HG02763 (cell line): ENCODE data around the gene F5.

Experiments
- ATAC-seq: cut with Tn5 transposase; IDR thresholded peaks from one replicate; pipeline ENCODE4 v1.9.1; 2021; ENCODE audit warnings: mild to moderate bottlenecking, moderate library complexity; ENCODE audit not compliant: unreplicated experiment

Gene F5

DNA sequence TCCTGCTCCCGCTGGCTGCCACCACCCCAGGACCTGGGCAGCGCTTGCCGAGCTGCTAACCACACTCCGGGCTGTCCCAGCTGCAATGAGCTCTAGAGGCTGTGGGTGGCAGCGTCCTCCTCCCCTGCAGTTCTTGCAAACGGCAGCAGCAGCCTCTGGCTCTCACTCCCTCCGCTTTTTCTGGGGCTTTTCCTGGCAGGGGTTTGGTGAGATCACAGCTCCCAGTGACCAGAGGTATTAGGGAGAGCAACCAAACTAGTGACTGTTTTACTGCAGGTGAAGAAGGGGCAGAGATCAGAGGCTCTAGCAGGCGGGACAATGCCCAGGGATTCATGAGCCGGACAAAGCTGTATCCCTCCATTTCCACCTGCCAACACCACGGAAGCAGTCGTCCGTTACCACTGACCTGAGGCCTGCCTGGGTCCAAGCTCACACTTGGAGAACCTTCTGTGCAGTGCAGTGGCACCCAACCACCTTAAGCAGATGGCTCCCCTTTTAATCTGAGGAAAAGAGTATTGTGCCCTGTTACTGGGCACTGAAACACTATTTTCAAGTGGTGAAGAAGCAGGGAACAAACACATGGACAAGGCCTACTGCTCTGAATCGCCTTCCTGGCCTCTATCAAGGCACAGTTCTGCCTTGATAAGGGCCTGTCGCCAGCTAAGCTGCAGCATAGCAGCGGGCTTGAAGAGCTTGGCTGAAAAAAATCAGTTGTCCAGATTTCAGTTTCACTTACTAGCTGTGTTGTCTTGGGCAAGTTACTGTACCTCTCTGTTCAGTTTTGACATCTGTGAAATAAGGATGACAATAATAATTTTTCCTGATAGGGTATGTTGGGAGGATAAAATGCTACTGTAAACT, at the start of gene F5:
Gene F5, minus strand, starts transcription at position 87 of the 861 bp plus-strand sequence. CDS start 95 bp downstream, outside the sequence.
- no peak for ATAC-seq

DNA sequence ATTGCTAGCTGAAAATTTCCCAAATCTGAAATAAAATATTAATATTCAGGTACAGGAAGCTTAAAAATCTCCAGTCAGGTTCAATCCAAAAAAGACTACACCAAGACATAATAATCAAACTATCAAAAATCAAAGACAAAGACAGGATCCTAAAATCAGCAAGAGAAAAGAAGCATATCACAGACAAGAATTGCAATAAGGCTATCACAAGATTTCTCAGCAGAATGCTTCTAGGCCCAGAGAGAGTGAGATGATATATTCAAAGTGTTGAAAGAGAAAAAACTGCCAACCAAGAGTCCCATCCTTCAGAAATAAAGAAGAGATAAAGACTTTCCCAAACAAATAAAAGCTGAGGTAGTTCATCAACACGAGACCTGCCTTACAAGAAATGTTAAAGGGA, 48.6 kb upstream of the F5 start:
- no peak for ATAC-seq

DNA sequence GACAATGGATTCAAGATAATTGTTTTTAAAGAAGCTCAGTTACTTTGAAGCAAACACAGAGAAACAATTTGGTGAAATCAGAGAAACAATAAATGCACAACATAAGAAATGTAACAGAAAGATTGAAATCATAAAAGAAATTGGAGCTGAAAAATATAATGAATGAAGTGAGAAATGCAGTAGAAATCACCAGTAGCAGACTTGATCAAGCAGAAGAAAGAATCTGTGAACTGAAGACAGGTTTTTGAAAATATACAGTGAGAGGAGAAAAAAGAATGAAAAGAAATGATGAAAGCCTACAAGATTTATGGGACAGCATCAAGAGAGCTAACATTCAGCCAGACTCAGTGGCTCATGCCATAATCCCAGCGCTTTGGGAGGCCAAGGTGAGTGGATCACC, 47.9 kb upstream of the F5 start:
- no peak for ATAC-seq

DNA sequence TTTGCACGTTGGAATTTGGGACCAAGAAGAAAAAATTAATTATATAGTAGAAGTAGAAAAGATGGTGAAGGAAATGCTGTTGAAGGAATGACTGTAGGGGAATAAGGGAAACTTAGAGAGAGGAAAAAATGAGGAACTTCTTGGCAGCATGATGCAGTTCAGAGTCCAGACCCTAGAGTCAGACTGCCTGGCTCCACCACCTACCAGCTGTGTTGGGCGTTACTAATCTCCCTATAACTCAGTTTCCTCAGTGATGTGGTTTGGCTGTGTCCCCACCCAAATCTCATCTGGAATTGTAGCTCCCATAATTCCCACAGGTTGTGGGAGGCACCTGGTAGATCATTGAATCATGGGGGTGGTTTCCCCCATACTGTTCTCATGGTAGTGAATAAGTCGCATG, 45.0 kb upstream of the F5 start:
- no peak for ATAC-seq

GRCh38 chr1:169630006-169630405, 43.7 kb upstream of the F5 start, which contains the start of gene SELP:
Gene SELP, minus strand, starts transcription at chr1:169630124. Its CDS starts 50 bp downstream, at chr1:169630074.
- ATAC-seq, result no peak

DNA sequence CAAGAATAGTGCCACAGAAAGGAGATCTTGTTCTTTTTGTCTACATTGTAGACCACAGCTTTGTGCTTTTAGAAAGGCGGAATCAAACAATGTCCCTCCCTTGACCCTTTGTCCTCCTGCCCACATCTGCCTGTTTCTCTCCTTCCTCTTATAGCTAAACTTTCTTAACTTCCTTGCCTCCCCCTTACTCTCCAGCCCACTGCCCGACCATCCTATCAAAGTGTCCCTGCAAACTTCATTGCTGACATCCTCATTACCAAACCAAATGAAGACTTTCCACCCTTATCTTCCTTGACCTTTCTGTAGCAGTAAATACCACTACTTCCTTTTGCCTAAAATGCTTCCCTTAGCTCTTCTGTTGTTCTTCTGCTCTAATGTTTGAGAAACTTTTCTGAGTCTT, 38.6 kb upstream of the F5 start:
- no peak for ATAC-seq

GRCh38 chr1:169624122-169624521, 37.8 kb upstream of the F5 start:
- no peak for ATAC-seq

DNA sequence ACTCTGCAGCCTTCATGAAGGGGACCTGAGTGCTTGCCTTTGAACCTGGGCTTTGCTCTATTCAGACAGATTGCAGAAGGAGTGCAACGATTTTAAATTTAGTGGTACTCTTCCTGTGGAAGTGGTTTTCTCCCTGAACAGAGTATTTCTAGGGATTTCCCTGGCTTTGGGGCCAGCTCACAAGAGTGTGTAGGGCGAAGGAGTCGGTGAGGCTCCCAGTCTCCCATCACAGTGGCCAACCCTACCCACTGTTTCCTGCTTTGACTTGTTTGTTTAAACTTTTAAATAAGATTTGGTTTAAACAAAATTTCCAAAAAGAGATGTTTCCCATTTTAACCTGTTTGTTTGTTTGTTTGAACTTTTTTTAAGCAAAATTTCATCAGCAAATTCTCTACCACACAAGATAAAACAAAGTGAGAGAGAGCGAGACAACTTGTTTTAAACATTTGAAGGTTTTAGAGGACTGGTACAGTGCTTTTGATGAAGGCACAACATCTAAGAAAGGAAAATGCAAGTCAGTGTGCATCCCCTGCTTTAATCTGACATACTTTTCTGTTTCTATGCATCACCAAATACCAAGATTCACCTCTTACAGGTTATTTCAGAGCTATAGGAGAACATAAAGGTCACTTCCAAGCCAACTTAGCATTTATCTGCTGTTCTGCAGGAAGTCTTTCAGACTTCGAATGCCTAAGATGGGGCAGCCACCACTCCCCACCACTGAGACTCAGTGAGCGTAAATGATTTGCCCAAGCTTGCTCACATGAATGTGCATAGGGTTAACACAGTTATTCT, 37.0 kb upstream of the F5 start:
- ATAC-seq, result no peak

DNA sequence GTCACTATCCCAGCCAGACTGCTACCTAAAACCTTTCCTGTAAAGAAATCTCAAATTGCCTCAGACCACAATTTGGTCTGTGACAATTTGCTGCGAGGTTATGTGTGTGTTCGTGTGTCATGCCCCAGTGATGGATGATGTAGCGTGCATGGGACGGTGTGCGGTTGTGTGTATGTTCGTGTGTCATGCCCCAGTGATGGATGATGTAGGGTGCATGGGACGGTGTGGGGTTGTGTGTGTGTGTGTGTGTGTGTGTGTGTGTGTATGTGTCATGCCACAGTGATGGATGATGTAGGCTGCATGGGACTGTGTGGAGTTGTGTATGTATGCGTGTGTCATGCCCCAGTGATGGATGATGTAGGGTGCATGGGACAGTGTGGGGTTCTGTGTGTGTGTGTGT, 34.3 kb upstream of the F5 start:
- no peak for ATAC-seq

GRCh38 chr1:169618367-169618766, 32.1 kb upstream of the F5 start:
- no peak for ATAC-seq

DNA sequence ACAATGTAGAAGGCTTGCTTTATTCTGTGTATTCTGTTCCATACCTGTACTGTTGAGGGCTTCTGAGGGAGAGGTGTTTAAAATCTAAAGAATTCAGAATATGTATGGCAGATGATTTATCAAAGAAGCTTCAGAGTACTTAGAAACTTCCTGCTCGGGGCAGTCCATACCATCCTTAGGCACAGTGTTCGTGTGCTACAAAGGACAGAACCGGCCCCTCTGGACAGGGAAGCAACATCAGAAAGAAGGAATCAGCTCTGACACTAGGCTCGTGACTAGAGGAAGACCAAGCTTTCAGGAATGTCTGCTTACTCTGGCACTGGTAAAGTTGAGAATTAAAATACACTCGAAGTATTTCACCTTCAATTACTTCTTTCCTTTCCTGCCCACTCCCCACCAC, 29.5 kb upstream of the F5 start:
- no peak for ATAC-seq

DNA sequence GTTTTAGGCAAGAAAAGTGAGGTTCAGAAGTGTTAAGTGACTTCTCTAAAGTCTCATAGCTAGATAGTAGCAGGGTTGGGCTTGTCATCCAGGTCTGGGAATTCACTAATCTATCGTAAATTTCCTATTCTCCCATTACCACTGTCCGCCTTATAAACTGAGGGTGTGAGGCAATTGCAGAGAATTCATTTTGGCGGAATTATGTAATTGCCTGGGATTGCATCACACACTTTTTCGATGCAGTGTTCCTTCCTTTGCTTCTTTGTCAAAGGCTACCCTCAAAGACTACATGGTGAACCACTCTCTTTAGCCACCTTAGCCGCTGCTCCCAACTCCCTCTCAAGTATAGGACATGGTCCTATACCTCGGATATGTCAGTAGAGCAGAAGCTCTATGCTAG, 24.6 kb upstream of the F5 start:
- no peak for ATAC-seq

DNA sequence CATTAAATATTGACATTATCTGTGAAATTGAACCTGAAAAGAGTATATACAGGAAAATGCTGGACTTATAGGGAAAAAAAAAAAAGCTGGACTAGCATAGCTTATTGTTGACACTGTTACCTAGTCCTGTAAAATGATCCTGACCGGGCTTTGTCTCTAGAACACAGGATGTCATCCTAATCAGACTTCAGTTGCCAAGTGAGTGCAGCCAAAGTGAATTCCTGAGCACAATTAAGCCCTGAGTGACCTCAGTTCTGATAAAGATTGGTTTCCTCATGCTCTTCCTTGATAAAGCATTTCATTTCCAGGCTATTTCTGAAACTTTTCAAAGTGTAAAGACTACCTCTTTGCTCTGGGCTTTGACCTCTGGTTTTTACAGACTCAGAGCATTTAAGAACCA, 23.8 kb upstream of the F5 start:
- ATAC-seq, result no peak

- no peak for ATAC-seq
Measured at GRCh38 chr1:169608226-169608625, 21.9 kb upstream of the F5 start.

GRCh38 chr1:169604781-169605560, 18.7 kb upstream of the F5 start:
- no peak for ATAC-seq

- no peak for ATAC-seq
Measured at GRCh38 chr1:169601096-169601881, 15.0 kb upstream of the F5 start.

GRCh38 chr1:169595764-169596711, 9.8 kb upstream of the F5 start:
- ATAC-seq, result no peak

DNA sequence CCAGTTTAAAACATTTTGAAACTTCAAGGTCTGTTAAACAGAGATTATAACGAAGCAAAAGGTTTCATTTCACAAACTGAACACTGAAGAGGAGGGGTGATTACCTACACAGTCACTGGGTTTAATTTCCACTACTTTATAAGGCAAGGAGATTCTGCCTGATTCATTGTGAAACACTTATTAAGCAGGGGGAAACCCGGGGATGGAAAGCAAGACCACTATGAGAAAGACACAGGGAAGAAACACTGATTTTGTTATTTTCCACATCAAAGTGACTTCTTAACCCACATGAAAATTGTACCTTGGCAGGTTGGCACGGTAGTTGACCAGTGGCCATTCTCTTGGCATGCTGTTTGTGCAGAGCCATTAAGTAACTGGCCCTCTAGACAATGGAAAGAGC, 8.1 kb upstream of the F5 start:
- ATAC-seq, result no peak

GRCh38 chr1:169590932-169591331, 4.7 kb upstream of the F5 start:
- no peak for ATAC-seq
